HG02623 (cell line): ENCODE data around the gene QPCT.
"Not testable (repeated sequence)": the region's sequence is repeated elsewhere in the genome, so short reads cannot be mapped to it uniquely, and the experiment has no call there.

Experiments used
- ATAC-seq: cut with Tn5 transposase; IDR thresholded peaks from one replicate; pipeline ENCODE4 v1.9.1; 2021; ENCODE audit warnings: moderate library complexity; ENCODE audit not compliant: unreplicated experiment

QPCT gene

DNA sequence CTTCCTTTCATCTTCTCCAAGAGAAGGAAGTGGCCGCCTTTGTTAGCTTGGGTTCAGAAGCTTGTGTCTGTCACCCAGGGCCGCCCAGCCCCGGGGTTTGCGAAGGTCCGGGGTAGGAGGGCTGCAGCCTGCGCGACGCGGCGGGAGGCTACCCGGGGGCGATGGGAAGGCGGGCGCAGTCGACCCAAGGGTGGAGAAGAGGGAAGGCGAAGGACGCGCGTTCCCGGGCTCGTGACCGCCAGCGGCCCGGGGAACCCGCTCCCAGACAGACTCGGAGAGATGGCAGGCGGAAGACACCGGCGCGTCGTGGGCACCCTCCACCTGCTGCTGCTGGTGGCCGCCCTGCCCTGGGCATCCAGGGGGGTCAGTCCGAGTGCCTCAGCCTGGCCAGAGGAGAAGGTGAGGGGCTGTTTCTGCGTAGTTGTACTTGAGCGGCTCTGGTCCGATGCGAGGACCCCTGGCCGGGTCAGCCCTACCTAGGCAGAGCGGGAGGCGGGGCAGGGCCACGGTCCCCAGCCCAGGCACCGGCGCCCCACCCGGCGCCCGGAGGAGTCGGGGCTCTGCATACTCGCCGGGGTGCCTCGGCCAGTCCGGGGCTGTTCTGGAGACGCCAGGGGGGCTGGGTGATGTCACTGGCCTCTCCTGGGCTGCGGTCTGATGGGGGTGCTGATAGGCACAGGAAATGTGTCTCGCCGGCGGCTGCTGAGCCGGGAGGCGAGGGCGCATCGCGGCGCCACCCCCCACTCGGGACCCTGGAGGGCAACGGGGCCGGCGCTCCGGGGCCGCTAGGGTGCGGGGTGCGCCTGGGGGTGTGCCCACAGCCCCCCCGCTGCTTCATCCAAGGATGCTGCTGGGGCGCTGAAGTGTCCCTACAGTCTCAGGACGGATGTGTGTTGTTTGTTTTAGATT lies at the start of gene QPCT:
Gene QPCT, plus strand, starts transcription at position 178 of the 909 bp plus-strand sequence. Its CDS starts 102 bp downstream, at position 280.
- peak; percentile 53 for ATAC-seq

DNA sequence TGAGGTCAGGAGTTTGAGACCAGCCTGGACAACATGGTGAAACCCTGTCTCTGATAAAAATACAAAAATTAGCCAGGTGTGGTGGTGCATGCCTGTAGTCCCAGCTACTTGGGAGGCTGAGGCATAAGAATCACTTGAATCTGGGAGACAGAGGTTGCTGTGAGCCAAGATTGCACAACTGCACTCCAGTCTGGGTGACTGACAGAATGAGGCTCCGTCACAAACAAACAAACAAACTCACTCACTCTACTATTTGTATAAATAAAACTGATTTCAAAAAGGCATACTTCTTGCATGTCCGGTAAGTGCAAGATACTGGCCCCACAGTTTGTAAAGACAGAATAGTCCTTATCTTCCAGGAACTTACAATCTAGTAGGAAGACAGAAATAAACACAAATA lies 49.6 kb upstream of the QPCT start:
- not testable (repeated sequence) for ATAC-seq

DNA sequence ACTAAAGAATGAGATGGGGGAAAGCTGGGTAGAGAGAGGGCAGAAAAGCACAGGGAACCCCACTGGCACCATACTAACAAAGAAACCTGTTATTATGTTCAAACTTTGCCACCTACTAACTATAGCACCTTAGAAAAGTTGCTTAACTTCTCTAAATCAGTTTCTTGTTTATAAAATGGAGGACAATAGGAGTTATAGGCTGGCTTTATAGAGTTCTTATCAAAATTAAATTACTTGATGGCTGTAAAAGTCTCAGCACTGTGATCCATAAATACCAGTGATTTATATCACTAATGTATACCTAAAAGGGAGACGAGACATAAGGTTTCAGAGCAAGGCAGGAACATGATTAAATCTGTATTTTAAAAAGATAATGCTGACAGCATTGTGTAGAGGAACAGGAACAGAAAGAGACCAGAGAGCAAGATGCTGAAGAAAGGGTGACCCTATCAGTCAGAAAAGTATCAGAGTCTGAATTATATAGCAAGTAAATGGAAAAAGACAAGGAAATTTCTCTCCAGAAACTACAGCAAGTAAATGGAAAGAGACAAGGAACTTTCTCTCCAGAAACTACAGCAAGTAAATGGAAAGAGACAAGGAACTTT lies 48.9 kb upstream of the QPCT start:
- ATAC-seq = no peak

DNA sequence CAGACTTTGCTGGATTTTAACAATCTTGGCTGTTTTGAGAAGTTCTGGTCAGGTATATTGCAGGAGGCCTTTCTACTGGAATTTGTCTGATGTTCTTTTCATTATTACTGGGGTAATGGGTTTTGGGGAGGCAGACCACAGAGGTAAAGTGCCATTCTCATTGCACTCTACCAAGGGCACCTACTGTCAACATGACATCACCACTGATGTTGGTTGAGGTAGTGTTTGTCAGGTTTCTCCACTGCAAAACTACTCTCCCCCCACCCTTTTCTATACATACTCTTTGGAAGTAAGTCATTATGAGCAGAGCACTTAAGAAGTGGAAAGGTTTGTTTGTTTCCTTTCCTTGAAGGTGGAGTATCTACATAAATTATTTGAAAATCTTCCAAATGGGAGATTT lies 46.8 kb upstream of the QPCT start:
- no peak for ATAC-seq

DNA sequence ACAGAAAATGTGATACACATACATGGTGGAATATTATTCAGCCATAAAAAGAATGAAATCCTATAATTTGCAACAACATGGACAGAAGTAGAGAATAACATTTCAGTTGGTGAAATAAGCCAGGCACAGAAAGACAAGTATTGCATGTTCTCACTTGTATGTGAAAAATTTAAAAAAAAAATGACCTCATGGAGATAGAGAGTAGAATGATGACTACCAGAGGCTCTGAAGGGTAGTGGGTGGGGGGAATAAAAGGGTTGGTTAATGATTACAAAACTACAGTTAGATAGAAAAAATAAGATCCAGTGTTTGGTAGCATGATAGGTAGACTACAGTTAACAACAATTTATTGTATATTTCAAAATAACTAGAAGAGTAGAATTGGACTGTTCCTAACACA lies 44.3 kb upstream of the QPCT start:
- ATAC-seq = no peak

DNA sequence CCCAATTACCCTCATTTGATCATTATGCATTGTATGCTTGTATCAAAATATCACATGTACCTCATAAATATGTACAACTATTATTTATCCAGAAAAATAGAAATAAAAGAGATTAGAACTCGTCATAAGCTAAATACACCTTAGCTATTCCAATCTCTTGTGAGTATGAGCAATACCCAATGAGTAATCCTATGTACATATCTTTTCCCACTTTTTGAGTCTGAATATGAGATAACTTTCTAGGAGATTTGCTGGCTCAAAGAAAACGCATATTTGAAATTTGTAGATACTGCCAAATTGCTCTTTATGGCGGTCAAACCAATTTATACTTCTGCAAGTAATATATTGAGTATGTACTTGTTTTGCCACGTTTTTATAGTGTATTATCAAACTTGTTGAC lies 43.9 kb upstream of the QPCT start:
- ATAC-seq = no peak

DNA sequence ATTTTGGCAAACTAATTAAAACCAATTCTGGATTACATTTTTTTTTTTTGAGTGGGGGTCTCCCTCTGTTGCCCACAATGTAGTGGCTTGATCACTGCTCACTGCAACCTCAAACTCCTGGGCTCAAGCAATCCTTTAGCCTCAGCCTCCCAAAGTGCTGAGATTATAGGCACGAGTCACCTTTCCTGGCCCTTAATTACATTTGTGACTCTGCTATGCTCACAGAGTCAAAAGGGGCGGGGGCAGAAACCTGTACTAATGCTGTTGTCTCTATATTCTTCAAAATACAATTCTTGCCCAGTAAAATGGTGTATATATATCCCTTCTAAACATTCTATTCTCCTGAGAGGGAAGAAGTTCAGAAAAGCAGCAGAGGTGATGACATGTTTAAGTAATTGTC lies 43.0 kb upstream of the QPCT start:
- no peak for ATAC-seq

DNA sequence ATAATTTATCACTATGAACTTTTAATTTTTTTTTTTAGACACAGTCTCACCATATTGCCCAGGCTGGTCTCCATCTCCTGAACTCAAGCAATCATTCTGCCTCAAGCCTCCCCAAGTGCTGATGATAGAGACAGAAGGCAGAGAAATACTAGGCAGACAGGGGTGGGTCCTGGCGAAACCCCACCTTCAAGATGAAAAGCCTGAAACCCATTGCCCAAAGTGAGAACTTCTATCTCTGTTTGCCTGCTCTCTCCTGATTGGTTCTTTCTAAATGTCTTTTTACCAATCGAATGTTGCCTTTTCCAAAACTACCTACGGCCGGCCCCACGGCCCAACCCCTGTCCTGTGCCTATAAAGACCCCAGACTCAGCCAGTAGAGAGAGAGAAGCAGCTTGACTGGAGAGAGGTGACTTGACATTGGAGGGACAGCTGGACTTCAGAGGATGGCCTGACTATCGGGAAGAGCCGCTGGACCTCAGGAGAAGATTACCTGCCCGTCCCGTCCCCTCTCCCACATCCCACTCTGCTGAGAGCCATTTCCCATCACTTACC lies 41.7 kb upstream of the QPCT start:
- ATAC-seq = no peak

DNA sequence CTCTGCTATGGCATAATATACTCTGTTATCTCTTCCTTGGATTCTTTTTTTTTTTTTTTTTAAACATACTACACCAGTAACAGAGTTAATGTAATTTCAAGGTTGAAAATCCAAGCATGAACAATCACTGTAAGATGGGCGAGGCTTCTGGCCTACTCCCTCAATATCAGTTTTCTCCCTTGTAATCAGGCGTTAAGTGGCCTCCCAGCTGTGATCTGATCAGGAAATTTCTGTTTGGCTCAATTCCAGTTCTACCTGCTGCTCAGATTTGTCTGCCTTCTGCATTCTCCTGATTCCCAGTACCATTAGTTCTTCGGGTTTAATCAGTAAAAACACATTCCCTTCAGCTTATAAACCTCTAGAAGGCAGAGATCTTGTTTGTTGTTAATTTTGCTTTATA lies 38.4 kb upstream of the QPCT start:
- ATAC-seq = no peak

DNA sequence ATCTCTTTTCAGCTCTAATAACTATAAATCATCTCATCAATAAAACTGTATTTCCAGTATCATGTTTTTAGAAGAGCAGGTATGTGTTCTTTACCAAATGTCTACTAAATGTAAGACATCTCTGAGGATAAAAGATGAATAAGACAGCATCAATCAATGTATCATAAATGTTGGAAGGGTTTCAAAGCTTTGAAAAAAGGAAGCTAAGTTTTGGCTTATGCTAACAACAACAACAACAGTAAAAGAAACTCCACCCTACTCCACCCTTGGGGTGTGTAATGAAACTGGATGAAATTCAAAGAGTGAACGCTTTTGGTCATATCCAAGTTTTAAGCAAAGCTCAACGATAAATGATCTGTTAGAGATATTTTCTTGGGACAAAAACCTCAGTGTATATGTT lies 36.9 kb upstream of the QPCT start:
- no peak for ATAC-seq

DNA sequence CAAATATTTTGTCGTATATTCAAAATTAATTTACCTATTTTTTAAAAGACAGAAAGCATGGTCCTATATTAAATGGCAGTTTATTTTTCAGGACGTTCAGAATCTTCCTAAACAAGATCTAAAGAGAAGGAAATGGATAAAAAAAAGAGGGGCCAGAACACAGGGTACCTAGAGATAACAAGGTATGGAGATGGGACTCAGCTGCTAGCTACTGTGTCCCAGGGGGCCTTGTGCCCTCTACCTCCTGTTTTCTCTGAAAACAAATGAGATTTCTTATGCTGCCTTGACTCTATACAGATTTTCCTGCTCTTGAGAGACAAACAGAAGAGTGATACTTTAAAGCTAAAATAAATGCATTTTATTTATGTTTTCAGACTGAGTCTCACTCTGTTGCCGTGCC lies 29.1 kb upstream of the QPCT start:
- no peak for ATAC-seq

DNA sequence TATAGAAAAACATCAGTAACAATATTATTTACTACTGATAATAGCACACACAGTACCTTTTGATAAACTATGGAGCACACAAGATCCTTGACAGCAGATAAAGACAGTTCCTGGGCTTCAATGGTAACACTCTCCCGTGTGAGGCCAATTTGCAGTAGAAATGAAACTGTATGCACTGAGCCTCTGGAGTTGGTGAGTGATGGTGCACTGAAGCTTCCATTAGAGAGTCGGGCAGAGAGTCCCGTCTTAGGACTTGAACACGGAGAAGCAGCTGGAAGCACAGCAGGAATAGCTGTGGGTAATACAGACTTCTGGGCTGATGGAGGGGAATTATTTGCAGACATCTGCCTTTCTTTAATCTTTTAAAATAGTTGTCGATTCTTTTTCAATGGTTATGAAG lies 28.2 kb upstream of the QPCT start:
- no peak for ATAC-seq

DNA sequence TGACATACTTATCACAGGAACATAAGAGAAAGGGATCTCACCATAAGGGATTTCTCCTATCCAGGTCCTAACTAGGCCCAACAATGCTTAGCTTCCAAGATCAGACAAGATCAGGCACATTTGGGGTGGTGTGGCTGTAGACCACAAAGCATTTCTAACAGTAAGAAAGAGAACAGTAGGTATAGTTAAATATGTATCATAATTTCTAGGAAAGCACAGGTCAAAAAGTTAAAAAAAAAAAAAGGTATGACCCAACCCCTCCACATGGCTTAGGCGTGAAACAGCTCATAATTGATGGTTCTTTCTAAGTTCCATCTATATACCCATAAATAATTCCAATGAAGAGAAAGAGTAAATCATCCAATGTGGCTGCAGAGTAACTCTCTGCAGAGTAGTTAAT lies 26.7 kb upstream of the QPCT start:
- ATAC-seq = no peak

DNA sequence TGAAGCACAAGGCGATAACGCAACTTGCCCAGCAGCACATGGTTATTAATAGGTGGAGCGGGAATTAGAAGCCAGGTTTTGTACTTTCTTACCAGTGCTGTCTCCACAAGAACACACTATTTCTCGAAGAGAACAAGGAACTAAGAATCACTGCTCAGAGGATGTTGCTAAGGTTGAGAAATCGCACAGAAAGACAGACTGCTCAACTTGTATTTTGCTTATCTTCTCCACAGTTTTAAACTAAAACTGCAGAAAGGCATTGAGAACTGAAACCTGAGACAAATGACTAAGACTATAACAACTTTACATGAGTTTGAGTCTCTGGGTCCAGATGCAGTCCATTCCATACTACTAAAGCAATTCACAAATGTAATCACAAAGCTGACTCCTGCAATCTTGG lies 26.0 kb upstream of the QPCT start:
- ATAC-seq = peak; percentile 82

DNA sequence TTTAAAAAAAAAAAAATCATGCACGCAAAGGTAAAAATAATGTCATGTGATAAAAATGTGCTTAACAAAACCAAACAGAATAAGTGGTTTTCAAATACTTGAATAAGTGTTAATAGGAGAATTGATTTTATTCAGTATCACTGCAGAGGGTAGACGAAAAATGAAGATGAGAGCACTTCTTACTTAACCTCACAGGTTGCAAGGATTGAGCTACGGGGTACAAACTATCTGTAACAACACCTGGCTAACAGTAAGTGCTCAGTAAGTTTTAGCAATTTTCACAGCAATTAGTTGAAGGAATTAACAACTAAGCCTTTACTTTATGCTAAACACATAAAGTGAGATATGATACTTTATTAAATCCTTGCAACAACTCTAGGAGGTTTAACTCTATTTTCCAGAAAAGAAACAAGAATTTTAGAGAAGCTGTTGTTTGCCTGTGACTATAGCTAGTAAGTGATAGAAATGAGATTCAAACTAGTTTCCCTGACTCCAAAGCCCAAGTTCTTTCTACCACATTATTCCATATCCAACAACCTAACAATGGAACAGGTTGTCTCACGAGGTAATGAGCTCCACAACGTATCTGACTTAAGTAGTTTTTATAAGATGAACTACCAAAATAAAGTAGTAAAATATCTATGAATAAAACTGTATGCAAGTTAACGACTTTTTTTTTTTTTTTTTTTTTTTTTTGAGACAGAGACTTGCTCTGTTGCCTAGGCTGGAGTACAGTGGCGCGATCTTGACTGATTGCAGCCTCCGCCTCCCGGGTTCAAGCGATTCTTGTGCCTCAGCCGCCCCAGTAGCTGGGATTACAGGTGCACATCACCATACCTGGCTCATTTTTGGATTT lies 24.4 kb upstream of the QPCT start:
- no peak for ATAC-seq

DNA sequence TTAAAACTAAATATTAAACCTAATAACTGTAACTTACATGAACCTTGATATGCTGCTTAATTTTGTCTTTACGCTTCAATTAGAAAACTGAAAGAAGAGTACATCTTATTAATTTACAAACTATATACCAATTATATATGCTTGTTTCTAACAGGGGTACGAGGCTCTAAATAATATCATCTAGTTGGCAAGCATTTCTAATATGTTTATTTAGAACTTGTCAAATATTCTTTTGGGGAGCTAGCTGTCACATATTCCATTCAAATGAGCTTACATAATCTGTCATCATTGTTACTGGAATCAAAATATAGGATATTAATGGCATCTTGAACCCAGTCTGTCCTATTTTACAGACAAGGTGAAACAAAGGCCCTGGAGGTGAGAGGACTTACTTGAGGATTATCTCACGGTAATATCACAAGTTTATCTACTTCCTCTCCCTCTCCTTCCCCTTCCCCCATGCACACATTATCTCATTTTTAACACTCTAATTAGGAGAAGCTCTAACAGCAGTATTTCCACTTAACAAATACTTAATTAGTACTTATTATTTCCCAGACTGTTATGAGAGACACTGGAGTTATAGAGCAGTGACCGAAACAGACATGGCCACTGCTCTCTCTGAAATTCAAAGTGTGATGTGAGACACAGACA lies 23.3 kb upstream of the QPCT start:
- ATAC-seq = no peak

DNA sequence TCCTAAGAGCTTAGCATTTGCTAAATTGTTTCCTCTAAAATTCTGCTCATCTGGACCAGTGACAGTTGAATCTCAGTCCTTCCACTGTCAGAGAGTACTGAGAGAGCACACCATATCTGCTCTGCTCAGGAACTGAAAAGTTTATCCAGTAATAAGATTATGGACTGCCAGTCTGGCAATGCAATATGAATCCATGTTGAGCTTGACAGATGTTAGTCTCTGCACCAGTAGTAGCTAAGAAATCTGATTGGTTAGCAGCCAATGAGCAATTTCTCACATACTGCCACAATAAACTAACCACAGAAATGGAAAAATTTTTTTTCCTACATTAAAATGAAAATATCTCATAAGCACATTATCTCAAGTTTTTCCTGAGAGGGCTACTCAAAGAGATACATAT lies 22.1 kb upstream of the QPCT start:
- ATAC-seq = no peak

DNA sequence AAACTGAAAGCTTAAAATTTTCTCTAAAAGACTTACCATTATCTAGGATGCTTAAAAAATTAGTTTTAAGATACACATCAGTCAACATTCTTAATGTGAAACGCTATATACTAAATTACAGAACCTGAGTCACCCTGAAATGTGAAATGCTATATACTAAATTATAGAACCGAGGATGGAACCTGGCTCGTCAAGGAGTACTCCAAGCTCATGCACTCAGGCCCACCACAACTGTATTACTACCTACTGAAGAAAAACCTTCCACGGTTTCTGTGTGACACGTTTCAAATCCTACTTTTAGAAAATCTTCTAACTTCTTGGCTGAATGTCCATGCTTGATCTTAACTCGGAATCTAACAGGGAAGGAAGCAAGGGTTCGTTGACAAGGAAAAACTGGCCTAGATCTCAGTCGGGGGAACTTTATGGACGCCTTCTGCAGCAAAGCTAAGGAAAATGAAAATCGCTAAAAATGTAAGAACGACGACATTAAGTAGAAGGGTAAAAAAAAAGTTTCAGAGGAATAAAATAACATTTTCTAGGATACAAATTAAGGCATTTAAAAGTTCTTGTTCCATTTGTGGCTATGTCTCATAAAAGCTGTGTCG lies 21.2 kb upstream of the QPCT start:
- no peak for ATAC-seq

DNA sequence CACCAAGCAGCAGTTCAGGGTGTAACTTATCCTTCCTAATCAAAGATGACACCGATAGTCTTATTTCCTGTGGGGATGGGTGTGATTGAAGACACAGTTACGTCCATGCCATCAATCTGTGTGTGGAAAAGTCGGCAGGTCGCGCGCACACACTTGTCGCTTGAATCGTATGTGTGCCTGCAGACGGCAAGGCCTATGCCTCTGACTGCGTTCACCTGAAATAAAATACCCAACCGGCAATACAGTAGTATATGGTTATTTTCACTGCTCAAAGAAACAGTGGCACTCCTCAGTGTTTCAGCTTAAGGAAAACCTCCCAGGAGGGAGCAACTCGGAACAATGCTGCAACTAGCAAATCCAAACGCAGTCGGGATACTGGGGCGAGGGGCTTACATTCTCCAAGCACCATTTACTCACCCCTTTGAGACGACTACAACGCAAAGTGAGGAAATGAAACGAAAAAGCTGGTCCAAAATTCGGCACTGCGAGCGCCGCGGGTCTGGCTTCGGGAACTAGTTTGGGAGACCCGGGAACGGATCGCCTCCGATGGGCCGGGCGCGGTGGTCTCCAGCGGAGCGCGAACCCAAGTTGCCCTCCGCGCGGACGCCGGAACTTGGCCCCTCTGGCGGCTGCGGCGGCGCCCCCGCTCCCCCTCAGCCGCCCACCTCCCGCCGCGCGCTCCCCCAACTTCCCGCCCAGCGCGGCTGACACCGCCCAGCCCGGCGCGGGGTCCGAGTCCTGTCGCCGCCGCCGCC lies 20.5 kb upstream of the QPCT start:
- peak; percentile 16 for ATAC-seq

DNA sequence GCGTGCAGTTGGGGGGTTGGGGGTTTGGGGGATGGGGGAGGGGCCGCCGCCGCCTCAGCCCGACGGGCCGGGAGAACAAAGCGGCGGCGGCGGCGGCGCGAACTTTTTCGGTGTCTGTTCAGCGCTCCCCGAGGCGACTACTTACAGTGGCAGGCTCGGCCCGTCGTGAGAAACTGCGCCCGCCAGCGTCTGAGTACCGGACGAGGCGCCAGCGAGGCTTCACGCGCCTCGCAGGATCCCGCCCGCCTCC lies 20.0 kb upstream of the QPCT start:
- no peak for ATAC-seq
